GM12873 (cell line): Measurements from ENCODE around the gene ERBIN.

Source experiments
- CTCF ChIP-seq: IDR thresholded peaks from 2 replicates; pipeline ENCODE4 v1.5.1; 2012; ENCODE audit warnings: low read depth, mild to moderate bottlenecking, moderate library complexity, low read length, control low read depth; ENCODE audit not compliant: insufficient read depth; ENCODE audit errors: missing control alignments

The ERBIN gene

GRCh38 chr5:66002415-66002814 lies 76.0 kb downstream of the ERBIN start:
- TF ChIP-seq CTCF: no peak

- no peak for TF ChIP-seq CTCF
Measured at GRCh38 chr5:66004216-66004615, 77.8 kb downstream of the ERBIN start.

- no peak for TF ChIP-seq CTCF
Measured at GRCh38 chr5:66009277-66009676, 82.9 kb downstream of the ERBIN start.

GRCh38 chr5:66010476-66010875 lies 84.1 kb downstream of the ERBIN start:
- TF ChIP-seq CTCF: no peak

GRCh38 chr5:66012271-66012670 lies 85.9 kb downstream of the ERBIN start:
- no peak for TF ChIP-seq CTCF

GRCh38 chr5:66013397-66013796 lies 87.0 kb downstream of the ERBIN start:
- TF ChIP-seq CTCF: no peak

- TF ChIP-seq CTCF: no peak
Measured at GRCh38 chr5:66013906-66014305, 87.5 kb downstream of the ERBIN start.

GRCh38 chr5:66015196-66015960 lies 89.0 kb downstream of the ERBIN start:
- TF ChIP-seq CTCF: no peak
